Mesendoderm (in vitro differentiated cells): Measurements from ENCODE around the gene TENM4.
A peak's percentile ranks its signal among the peaks of the same experiment; 100 is the strongest.

Source experiments
- DNase-seq: peaks from one replicate; pipeline ENCODE4 v3.0.0; 2013
- H2AK5ac ChIP-seq: 2 replicates; pipeline ENCODE4 v1.6.1; 2013; ENCODE audit warnings: low read length, inconsistent platforms
- H2BK120ac ChIP-seq: 2 replicates; pipeline ENCODE4 v1.6.1; 2013; ENCODE audit warnings: low read depth, mild to moderate bottlenecking, low read length, moderate library complexity, mixed read lengths
- H2BK15ac ChIP-seq: replicated peaks from 2 replicates; pipeline ENCODE4 v1.6.1; 2013; ENCODE audit warnings: low read depth, mild to moderate bottlenecking, moderate library complexity
- H2BK5ac ChIP-seq: 2 replicates; pipeline ENCODE4 v1.6.1; 2013; ENCODE audit warnings: low read length, inconsistent platforms
- H3K18ac ChIP-seq: 2 replicates; pipeline ENCODE4 v1.6.1; 2013; ENCODE audit warnings: mild to moderate bottlenecking, low read length, mixed read lengths
- H3K23ac ChIP-seq: one replicate; pipeline ENCODE4 v1.6.1; 2013; ENCODE audit warnings: low read length
- H3K27ac ChIP-seq: 2 replicates; pipeline ENCODE4 v1.5.1; 2013; ENCODE audit warnings: low read depth, mild to moderate bottlenecking, inconsistent platforms, low read length, moderate library complexity
- H3K27me3 ChIP-seq: 2 replicates; pipeline ENCODE4 v1.6.1; 2013; ENCODE audit warnings: low read length, control low read depth, mild to moderate bottlenecking, inconsistent platforms; ENCODE audit not compliant: insufficient read depth, poor library complexity
- H3K36me3 ChIP-seq: 2 replicates; pipeline ENCODE4 v1.6.1; 2013; ENCODE audit warnings: low read length, inconsistent platforms; ENCODE audit not compliant: control insufficient read depth, insufficient read depth
- H3K4ac ChIP-seq: one replicate; pipeline ENCODE4 v1.6.1; 2013; ENCODE audit warnings: low read depth, mild to moderate bottlenecking, low read length, moderate library complexity
- H3K4me1 ChIP-seq: 2 replicates; pipeline ENCODE4 v1.6.1; 2013; ENCODE audit warnings: low read depth, low read length, inconsistent platforms; ENCODE audit not compliant: control insufficient read depth
- H3K4me2 ChIP-seq: 2 replicates; pipeline ENCODE4 v1.6.1; 2013; ENCODE audit warnings: low read length
- H3K4me3 ChIP-seq: 2 replicates; pipeline ENCODE4 v1.5.1; 2013; ENCODE audit warnings: mild to moderate bottlenecking, low read length
- H3K56ac ChIP-seq: one replicate; pipeline ENCODE4 v1.6.1; 2013; ENCODE audit warnings: low read length
- H3K79me1 ChIP-seq: 2 replicates; pipeline ENCODE4 v1.6.1; 2013; ENCODE audit warnings: low read length, inconsistent platforms
- H3K79me2 ChIP-seq: 2 replicates; pipeline ENCODE4 v1.6.1; 2013; ENCODE audit warnings: mild to moderate bottlenecking, low read length; ENCODE audit not compliant: control insufficient read depth, insufficient read depth
- H3K9ac ChIP-seq: 2 replicates; pipeline ENCODE4 v1.6.1; 2013; ENCODE audit warnings: low read length, inconsistent platforms
- H4K5ac ChIP-seq: one replicate; pipeline ENCODE4 v1.6.1; 2013; ENCODE audit warnings: low read length
- H4K8ac ChIP-seq: one replicate; pipeline ENCODE4 v1.6.1; 2013; ENCODE audit warnings: low read depth, mild to moderate bottlenecking, control low read depth, low read length, moderate library complexity
- WGBS: extraction: QIAGEN DNeasy Blood & Tissue Kit; methylation state at CpG from one replicate; pipeline ENCODE4 v1.1.7; 2013; ENCODE audit warnings: low lambda C conversion rate, missing lambda C conversion rate; ENCODE audit not compliant: insufficient coverage; ENCODE audit errors: extremely low coverage; 5-methylcytosine and 5-hydroxymethylcytosine counted together

Gene TENM4

DNA sequence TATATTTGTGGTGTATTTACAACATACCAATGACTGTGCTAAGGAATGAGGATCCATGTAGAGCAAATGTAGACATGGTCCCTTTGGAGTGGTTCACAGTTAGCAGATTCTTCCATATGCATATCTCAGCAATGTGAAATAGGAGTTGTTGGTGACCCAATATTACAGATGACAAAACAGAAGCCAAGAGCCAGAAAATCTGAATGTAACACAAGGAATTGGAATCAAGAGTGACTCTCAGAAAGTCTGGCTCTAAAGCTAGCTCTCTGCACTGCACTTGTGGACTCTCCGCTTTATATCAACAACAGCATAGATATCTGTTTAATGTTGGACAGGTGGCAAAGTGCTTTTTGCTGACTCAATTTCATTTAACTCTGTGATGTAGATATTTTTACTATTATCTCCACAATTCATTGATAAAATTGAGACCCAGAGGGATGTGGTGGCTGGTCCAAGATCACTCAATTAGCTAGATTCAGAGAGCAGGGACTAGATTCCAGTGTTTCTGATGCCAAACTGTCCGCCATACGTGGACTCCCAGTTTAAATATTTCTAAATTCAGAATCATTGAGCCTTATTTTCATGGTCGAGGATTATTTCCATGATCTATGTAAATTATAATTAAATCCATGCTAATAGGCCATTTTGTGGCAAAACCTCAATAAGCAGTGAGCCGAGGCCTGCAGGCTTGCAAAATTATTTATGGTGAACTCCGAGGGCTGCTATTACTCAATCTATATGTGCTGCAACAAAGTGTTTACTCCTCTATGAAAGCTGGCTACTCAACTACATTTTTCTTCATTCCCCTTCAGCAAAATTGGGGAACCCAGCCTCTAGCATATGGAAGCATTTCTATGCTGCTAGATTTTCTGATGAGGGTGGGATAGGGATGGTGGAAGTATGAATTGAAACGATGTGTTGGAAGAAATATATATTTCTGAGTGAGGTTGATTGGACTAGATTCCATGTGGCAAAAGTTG is 21.1 kb upstream of the TENM4 start:
- 100% methylated on average over 1 of the region's 7 CpGs for whole genome bisulfite sequencing
- DNase-seq = no peak
- no peak overlapping the region for H3K9ac ChIP-seq
- no peaks in the 10 kb centered on the region for H3K27me3 ChIP-seq
- H2BK120ac ChIP-seq = no peak overlapping the region
- no peak overlapping the region for H3K27ac ChIP-seq
- H3K4me3 ChIP-seq = no peak overlapping the region
- no peak overlapping the region for H2BK5ac ChIP-seq
- no peak overlapping the region for H3K23ac ChIP-seq
- no peaks in the 10 kb centered on the region for H3K36me3 ChIP-seq
- no peak overlapping the region for H4K5ac ChIP-seq
- H3K79me1 ChIP-seq = no peaks in the 10 kb centered on the region
- no peak overlapping the region for H2BK15ac ChIP-seq
- no peak overlapping the region for H3K4ac ChIP-seq
- no peak overlapping the region for H4K8ac ChIP-seq
- H3K18ac ChIP-seq = no peak overlapping the region
- H3K4me1 ChIP-seq = no peaks in the 10 kb centered on the region
- no peaks in the 10 kb centered on the region for H3K79me2 ChIP-seq
- no peak overlapping the region for H3K4me2 ChIP-seq
- H3K56ac ChIP-seq = no peak overlapping the region
- no peak overlapping the region for H2AK5ac ChIP-seq

DNA sequence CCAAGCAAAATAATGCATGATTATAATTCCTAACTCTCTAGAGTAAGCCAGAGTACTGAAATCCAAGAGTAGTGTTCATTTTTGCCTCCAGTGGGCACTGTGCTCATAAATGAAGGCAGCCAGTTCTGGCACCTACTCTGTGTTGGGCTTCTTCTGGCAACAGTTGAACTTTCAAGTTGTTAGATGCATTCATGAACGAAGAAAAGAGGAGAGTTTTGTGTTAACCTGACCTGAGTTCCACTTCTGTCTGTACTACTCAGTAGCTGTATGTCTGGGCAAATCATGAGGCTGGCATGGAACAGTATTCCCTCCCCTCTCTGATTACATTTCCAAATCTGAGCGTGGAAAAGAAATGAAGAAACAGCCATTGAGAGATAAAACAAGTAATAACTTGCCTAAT is 20.3 kb upstream of the TENM4 start:
- H3K36me3 ChIP-seq = no peaks in the 10 kb centered on the region
- no peak overlapping the region for H3K4ac ChIP-seq
- no CpG with 5 or more reads among the region's 2 CpGs for WGBS
- no peak overlapping the region for H4K8ac ChIP-seq
- H3K79me1 ChIP-seq = no peaks in the 10 kb centered on the region
- peak overlapping the region; percentile 74 for H2BK15ac ChIP-seq
- no peaks in the 10 kb centered on the region for H3K27me3 ChIP-seq
- peak; percentile 64 for DNase-seq
- no peak overlapping the region for H3K4me2 ChIP-seq
- no peak overlapping the region for H2AK5ac ChIP-seq
- H2BK120ac ChIP-seq = no peak overlapping the region
- no peak overlapping the region for H3K9ac ChIP-seq
- H3K79me2 ChIP-seq = no peaks in the 10 kb centered on the region
- no peak overlapping the region for H3K27ac ChIP-seq
- H3K4me1 ChIP-seq = no peaks in the 10 kb centered on the region
- no peak overlapping the region for H4K5ac ChIP-seq
- no peak overlapping the region for H2BK5ac ChIP-seq
- H3K56ac ChIP-seq = no peak overlapping the region
- no peak overlapping the region for H3K18ac ChIP-seq
- no peak overlapping the region for H3K4me3 ChIP-seq
- no peak overlapping the region for H3K23ac ChIP-seq

DNA sequence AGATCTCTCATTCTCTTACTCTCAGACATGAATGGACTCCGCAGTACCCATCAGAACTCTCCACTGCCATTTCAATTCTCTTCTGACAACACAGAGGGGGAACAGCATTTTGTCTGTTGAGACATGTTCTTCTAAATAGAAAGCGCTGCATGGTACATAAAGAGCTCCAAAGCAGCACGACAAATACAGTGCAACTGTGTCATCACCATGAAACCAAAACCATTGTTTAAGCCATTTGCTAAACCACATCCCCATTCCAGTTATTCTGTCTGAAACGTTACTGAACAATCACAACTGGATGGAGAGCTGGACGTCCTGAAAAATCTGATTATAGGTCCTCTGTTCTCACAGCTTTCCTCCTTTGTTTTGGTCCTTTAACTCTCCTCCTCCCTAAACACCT is 17.9 kb upstream of the TENM4 start:
- no CpG with 5 or more reads among the region's 5 CpGs for WGBS
- no peak overlapping the region for H3K27ac ChIP-seq

DNA sequence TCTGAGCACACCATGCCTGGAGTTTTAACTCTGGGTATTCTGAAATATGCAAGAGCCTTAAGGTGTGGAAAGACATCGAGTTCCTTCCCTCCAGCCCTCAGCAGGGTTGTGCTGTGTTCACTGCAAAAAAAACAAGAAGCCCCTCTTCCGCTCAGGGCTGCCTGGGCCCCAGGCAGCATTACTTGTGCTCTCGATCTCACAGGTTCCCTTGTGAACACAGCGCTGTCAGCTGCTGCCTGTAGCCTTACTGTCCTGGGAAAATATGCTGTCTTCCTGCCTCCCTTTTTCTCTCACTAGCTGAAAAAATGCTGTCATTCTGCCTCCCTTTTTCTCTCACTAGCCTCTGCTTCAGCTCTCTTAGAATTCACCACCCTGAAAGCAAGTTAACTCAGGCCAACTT is 15.7 kb upstream of the TENM4 start:
- Histone ChIP-seq H3K4me1 (no peaks in the 10 kb centered on the region), H3K36me3 (no peaks in the 10 kb centered on the region), H2BK120ac (no peak overlapping the region), H3K18ac (no peak overlapping the region), H4K5ac (no peak overlapping the region), H2BK15ac (no peak overlapping the region), H3K27me3 (no peaks in the 10 kb centered on the region), H2AK5ac (no peak overlapping the region), H3K79me1 (no peaks in the 10 kb centered on the region), H3K4ac (no peak overlapping the region), H3K56ac (no peak overlapping the region), H3K27ac (no peak overlapping the region), H3K9ac (no peak overlapping the region), H3K4me2 (no peak overlapping the region), H4K8ac (no peak overlapping the region), H3K79me2 (no peaks in the 10 kb centered on the region), H3K4me3 (no peak overlapping the region), H3K23ac (no peak overlapping the region), H2BK5ac (no peak overlapping the region)
- DNase-seq = no peak
- no CpG with 5 or more reads among the region's 4 CpGs for WGBS

More for the DNA sequence above, 17.9 kb upstream of the TENM4 start:
- Histone ChIP-seq H2BK5ac (no peak overlapping the region), H3K56ac (no peak overlapping the region), H3K4me2 (no peak overlapping the region), H3K9ac (no peak overlapping the region), H3K79me2 (no peaks in the 10 kb centered on the region), H3K4me3 (no peak overlapping the region), H4K5ac (no peak overlapping the region), H3K23ac (no peak overlapping the region), H2BK120ac (no peak overlapping the region), H3K4ac (no peak overlapping the region), H2AK5ac (no peak overlapping the region), H2BK15ac (no peak overlapping the region), H3K18ac (no peak overlapping the region), H3K36me3 (no peaks in the 10 kb centered on the region), H3K27me3 (no peaks in the 10 kb centered on the region), H3K79me1 (no peaks in the 10 kb centered on the region), H4K8ac (no peak overlapping the region), H3K4me1 (no peaks in the 10 kb centered on the region)
- DNase-seq = no peak

DNA sequence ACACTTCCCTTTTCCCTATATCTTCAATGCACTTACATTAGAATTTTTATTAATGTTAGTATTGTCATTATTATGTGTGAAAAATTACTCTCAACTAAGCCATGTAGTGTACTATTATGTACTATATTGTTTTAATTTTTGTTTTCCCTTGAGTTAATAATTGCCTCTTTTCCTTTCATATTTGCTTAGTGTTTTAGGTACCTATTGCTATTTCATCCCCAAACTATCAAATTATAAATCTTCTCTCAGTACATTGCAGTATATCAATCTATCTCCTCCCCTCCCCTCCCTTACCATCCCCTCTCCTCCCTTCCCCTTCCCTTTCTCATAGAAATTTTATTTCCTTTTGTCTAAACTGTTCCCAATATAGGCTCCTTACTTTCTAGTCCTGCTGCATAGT is 12.8 kb upstream of the TENM4 start:
- H3K18ac ChIP-seq = no peak overlapping the region
- H3K79me2 ChIP-seq = no peaks in the 10 kb centered on the region
- no peak overlapping the region for H4K8ac ChIP-seq
- H3K36me3 ChIP-seq = no peaks in the 10 kb centered on the region
- no peak overlapping the region for H4K5ac ChIP-seq
- no peak overlapping the region for H3K27ac ChIP-seq
- DNase-seq = no peak
- no peak overlapping the region for H3K4me2 ChIP-seq
- H3K23ac ChIP-seq = no peak overlapping the region
- H2BK120ac ChIP-seq = no peak overlapping the region
- no peaks in the 10 kb centered on the region for H3K79me1 ChIP-seq
- no peak overlapping the region for H2BK15ac ChIP-seq
- H3K56ac ChIP-seq = no peak overlapping the region
- no peak overlapping the region for H2AK5ac ChIP-seq
- no peak overlapping the region for H3K4me3 ChIP-seq
- H3K27me3 ChIP-seq = no peaks in the 10 kb centered on the region
- no peak overlapping the region for H3K4ac ChIP-seq
- H3K4me1 ChIP-seq = no peaks in the 10 kb centered on the region
- no peak overlapping the region for H3K9ac ChIP-seq
- no peak overlapping the region for H2BK5ac ChIP-seq

DNA sequence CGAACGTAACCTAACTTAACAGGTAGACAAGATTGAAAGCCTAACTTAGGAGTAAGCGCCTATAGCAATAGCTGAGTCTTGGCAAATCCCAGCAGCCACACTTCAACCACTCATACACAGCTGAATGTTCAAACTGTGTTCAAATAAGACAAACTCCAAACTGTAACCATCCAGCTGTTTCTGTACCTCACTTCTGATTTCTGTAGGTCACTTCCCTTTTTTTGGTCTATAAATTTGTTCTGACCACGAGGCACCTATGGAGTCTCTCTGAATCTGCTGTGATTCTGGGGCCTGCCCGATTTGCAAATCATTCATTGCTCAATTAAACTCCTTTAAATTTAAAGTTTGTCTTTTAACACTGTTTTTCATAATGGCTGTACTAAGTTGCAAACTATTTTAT is 8.2 kb upstream of the TENM4 start:
- Histone ChIP-seq H3K79me1 (no peaks in the 10 kb centered on the region), H3K79me2 (no peaks in the 10 kb centered on the region), H2BK5ac (no peak overlapping the region), H3K27me3 (no peaks in the 10 kb centered on the region), H3K27ac (no peak overlapping the region), H3K4me3 (no peak overlapping the region), H3K4ac (no peak overlapping the region), H3K18ac (no peak overlapping the region), H3K4me2 (no peak overlapping the region), H2AK5ac (no peak overlapping the region), H4K8ac (no peak overlapping the region), H4K5ac (no peak overlapping the region), H2BK120ac (no peak overlapping the region), H3K36me3 (no peaks in the 10 kb centered on the region), H3K9ac (no peak overlapping the region), H3K23ac (no peak overlapping the region), H2BK15ac (peak overlapping the region; percentile 57), H3K56ac (no peak overlapping the region), H3K4me1 (peaks cover 11% of the 10 kb centered on the region)
- no peak for DNase-seq
- no CpG with 5 or more reads among the region's 5 CpGs for WGBS
